OCI-LY7 (cell line): ENCODE data around the gene CACNB2.
"Not testable (repeated sequence)": the region's sequence is repeated elsewhere in the genome, so short reads cannot be mapped to it uniquely, and the experiment has no call there.

Experiments
- EZH2phosphoT487 ChIP-seq: fragments of 200-600 bp; sonication (generic); IDR thresholded peaks from 2 replicates; pipeline ENCODE4 v1.6.1; 2018; ENCODE audit warnings: low read depth, borderline replicate concordance, mild to moderate bottlenecking, mixed run types, antibody characterized with exemption, low read length, moderate library complexity, mixed read lengths
- TF ChIP-seq, protein P1 (sequence below): fragments of 200-600 bp; sonication (generic); conservative IDR thresholded peaks from 2 replicates; pipeline ENCODE4 v1.5.1; 2014; ENCODE audit warnings: mild to moderate bottlenecking, antibody characterized with exemption, low read length, moderate library complexity, mixed read lengths

DNA sequence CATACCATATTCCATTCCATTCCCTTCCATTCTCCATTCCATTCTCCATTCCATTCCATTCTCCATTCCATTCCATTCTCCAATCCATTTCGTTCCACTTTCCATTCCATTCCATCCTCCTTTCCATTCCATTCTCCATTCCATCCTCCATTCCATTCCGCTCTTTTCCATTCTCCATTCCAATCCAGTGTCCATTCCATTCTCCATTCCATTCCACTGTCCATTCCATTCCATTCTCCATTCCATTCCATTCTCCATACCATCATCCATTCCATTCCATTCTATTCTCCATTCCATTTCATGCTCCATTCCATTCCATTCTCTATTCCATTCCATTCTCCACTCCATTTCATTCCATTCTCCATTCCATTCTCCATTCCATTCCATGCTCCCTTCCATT, 430.2 kb downstream of the CACNB2 start:
- TF ChIP-seq, protein P1, sequence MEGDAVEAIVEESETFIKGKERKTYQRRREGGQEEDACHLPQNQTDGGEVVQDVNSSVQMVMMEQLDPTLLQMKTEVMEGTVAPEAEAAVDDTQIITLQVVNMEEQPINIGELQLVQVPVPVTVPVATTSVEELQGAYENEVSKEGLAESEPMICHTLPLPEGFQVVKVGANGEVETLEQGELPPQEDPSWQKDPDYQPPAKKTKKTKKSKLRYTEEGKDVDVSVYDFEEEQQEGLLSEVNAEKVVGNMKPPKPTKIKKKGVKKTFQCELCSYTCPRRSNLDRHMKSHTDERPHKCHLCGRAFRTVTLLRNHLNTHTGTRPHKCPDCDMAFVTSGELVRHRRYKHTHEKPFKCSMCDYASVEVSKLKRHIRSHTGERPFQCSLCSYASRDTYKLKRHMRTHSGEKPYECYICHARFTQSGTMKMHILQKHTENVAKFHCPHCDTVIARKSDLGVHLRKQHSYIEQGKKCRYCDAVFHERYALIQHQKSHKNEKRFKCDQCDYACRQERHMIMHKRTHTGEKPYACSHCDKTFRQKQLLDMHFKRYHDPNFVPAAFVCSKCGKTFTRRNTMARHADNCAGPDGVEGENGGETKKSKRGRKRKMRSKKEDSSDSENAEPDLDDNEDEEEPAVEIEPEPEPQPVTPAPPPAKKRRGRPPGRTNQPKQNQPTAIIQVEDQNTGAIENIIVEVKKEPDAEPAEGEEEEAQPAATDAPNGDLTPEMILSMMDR: not testable (repeated sequence)
- not testable (repeated sequence) for TF ChIP-seq EZH2phosphoT487
